SK-N-SH (cell line): Measurements from ENCODE around the gene NCKAP5.

Experiments used
- CHD2 ChIP-seq: fragments of 150-350 bp; IDR thresholded peaks from 2 replicates; pipeline ENCODE4 v1.6.1; 2018; ENCODE audit warnings: low read length; ENCODE audit not compliant: partially characterized antibody
- EP300 ChIP-seq, 2 experiments: IDR thresholded peaks; 2 replicates each; pipeline versions ENCODE4 v1.4.0 to v1.6.1; 2012; ENCODE audit warnings: borderline replicate concordance in 1 of 2, low read depth in 1 of 2, low read length in 1 of 2
- FOXM1 ChIP-seq: IDR thresholded peaks from 2 replicates; pipeline ENCODE4 v1.4.0; 2012; ENCODE audit warnings: low read depth, mild to moderate bottlenecking
- NFIC ChIP-seq: IDR thresholded peaks from 2 replicates; pipeline ENCODE4 v1.4.0; 2012; ENCODE audit warnings: borderline replicate concordance
- POLR2AphosphoS5 ChIP-seq: IDR thresholded peaks from 2 replicates; pipeline ENCODE4 v1.6.1; 2012; ENCODE audit warnings: low read depth, low read length
- RFX5 ChIP-seq: IDR thresholded peaks from 2 replicates; pipeline ENCODE4 v1.6.1; 2012; ENCODE audit warnings: mild to moderate bottlenecking, improper control_type of control experiment, low read length
- SIN3A ChIP-seq: IDR thresholded peaks from 2 replicates; pipeline ENCODE4 v1.6.1; 2012; ENCODE audit warnings: low read depth, mild to moderate bottlenecking, low read length, moderate library complexity, borderline replicate concordance
- TCF12 ChIP-seq: IDR thresholded peaks from 2 replicates; pipeline ENCODE4 v1.4.0; 2012
- YY1 ChIP-seq: IDR thresholded peaks from 2 replicates; pipeline ENCODE4 v1.4.0; 2012; ENCODE audit warnings: low read depth, mild to moderate bottlenecking
- TF ChIP-seq, protein P1 (sequence below): IDR thresholded peaks from 2 replicates; pipeline ENCODE4 v1.6.1; 2012; ENCODE audit warnings: mild to moderate bottlenecking, low read depth, low read length, moderate library complexity
- TF ChIP-seq, protein P2 (sequence below): fragments of 200-600 bp; sonication (generic); IDR thresholded peaks from 2 replicates; pipeline ENCODE4 v1.6.1; 2017; ENCODE audit warnings: antibody characterized with exemption, mild to moderate bottlenecking, moderate library complexity
- TF ChIP-seq, protein P3 (sequence below): IDR thresholded peaks from 2 replicates; pipeline ENCODE4; 2012

DNA sequence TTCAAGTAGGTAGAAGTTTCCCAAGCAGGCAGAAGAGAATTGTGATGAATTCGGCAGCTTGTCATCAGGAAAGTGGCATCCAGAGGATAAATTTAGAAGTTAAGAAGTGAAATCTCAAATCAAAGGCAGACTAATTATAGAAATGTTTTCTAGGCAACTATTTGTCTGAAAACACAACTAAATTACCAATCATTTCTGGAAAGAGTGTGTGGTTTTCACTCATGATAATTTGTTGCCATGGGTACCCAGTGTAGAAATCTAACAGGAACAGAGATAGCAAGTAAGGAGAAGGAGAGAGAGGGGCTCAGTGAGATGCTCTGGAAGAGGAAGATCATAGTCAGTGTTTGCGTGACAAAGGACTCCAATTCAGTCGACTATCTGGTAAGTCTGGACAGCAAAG lies 208.1 kb downstream of the NCKAP5 start:
- TF ChIP-seq, protein P1, sequence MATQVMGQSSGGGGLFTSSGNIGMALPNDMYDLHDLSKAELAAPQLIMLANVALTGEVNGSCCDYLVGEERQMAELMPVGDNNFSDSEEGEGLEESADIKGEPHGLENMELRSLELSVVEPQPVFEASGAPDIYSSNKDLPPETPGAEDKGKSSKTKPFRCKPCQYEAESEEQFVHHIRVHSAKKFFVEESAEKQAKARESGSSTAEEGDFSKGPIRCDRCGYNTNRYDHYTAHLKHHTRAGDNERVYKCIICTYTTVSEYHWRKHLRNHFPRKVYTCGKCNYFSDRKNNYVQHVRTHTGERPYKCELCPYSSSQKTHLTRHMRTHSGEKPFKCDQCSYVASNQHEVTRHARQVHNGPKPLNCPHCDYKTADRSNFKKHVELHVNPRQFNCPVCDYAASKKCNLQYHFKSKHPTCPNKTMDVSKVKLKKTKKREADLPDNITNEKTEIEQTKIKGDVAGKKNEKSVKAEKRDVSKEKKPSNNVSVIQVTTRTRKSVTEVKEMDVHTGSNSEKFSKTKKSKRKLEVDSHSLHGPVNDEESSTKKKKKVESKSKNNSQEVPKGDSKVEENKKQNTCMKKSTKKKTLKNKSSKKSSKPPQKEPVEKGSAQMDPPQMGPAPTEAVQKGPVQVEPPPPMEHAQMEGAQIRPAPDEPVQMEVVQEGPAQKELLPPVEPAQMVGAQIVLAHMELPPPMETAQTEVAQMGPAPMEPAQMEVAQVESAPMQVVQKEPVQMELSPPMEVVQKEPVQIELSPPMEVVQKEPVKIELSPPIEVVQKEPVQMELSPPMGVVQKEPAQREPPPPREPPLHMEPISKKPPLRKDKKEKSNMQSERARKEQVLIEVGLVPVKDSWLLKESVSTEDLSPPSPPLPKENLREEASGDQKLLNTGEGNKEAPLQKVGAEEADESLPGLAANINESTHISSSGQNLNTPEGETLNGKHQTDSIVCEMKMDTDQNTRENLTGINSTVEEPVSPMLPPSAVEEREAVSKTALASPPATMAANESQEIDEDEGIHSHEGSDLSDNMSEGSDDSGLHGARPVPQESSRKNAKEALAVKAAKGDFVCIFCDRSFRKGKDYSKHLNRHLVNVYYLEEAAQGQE, result no peak
- TF ChIP-seq, protein P2, sequence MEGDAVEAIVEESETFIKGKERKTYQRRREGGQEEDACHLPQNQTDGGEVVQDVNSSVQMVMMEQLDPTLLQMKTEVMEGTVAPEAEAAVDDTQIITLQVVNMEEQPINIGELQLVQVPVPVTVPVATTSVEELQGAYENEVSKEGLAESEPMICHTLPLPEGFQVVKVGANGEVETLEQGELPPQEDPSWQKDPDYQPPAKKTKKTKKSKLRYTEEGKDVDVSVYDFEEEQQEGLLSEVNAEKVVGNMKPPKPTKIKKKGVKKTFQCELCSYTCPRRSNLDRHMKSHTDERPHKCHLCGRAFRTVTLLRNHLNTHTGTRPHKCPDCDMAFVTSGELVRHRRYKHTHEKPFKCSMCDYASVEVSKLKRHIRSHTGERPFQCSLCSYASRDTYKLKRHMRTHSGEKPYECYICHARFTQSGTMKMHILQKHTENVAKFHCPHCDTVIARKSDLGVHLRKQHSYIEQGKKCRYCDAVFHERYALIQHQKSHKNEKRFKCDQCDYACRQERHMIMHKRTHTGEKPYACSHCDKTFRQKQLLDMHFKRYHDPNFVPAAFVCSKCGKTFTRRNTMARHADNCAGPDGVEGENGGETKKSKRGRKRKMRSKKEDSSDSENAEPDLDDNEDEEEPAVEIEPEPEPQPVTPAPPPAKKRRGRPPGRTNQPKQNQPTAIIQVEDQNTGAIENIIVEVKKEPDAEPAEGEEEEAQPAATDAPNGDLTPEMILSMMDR, result no peak
- TF ChIP-seq SIN3A (no peak), EP300 (IDR thresholded peaks at IDR 0.05; ENCODE audit: borderline replicate concordance in 1 of 2, low read depth in 1 of 2, low read length in 1 of 2) (no peak), NFIC (no peak), YY1 (no peak), CHD2 (no peak), RFX5 (no peak), FOXM1 (no peak), TCF12 (no peak), POLR2AphosphoS5 (no peak)
- TF ChIP-seq, protein P3, sequence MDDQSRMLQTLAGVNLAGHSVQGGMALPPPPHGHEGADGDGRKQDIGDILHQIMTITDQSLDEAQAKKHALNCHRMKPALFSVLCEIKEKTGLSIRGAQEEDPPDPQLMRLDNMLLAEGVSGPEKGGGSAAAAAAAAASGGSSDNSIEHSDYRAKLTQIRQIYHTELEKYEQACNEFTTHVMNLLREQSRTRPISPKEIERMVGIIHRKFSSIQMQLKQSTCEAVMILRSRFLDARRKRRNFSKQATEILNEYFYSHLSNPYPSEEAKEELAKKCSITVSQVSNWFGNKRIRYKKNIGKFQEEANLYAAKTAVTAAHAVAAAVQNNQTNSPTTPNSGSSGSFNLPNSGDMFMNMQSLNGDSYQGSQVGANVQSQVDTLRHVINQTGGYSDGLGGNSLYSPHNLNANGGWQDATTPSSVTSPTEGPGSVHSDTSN, result no peak
